ENCODE results near the gene HSD17B1.

HSD17B1 gene

GRCh38 chr17:42526031-42526444, 26.7 kb upstream of the HSD17B1 start:
- Histone ChIP-seq H4K20me1 (ENCODE audit: insufficient read depth) (no peaks in the 10 kb centered on the region), H3K27me3 (ENCODE audit: insufficient read depth, low read depth) (no peaks in the 10 kb centered on the region), H2AFZ (ENCODE audit: low read depth) (no peak overlapping the region), H3K4me2 (no peak overlapping the region), H3K79me2 (ENCODE audit: insufficient read depth, low read depth) (no peaks in the 10 kb centered on the region), H3K27ac (no peak overlapping the region), H3K36me3 (ENCODE audit: insufficient read depth) (no peaks in the 10 kb centered on the region), H3K4me1 (ENCODE audit: low read depth, poor library complexity, severe bottlenecking) (peaks cover 24% of the 10 kb centered on the region), H3K4me3 (IDR thresholded peaks at IDR 0.05; ENCODE audit: insufficient read depth, low read depth, low read length) (no peak overlapping the region), H3K9ac (no peak overlapping the region)
- TF ChIP-seq CTCF (conservative IDR thresholded peaks at IDR 0.05; ENCODE audit: low read depth, low read length) = no peak

- Histone ChIP-seq H3K4me3 (IDR thresholded peaks at IDR 0.05; ENCODE audit: insufficient read depth, low read depth, low read length) (no peak overlapping the region), H3K4me1 (ENCODE audit: low read depth, poor library complexity, severe bottlenecking) (peaks cover 34% of the 10 kb centered on the region), H3K27me3 (ENCODE audit: insufficient read depth, low read depth) (no peaks in the 10 kb centered on the region), H3K9ac (no peak overlapping the region), H3K27ac (no peak overlapping the region), H3K36me3 (ENCODE audit: insufficient read depth) (no peaks in the 10 kb centered on the region), H4K20me1 (ENCODE audit: insufficient read depth) (no peaks in the 10 kb centered on the region), H2AFZ (ENCODE audit: low read depth) (no peak overlapping the region), H3K79me2 (ENCODE audit: insufficient read depth, low read depth) (no peaks in the 10 kb centered on the region), H3K4me2 (no peak overlapping the region)
- TF ChIP-seq CTCF (conservative IDR thresholded peaks at IDR 0.05; ENCODE audit: low read depth, low read length) = no peak
Observed at GRCh38 chr17:42527932-42528331, 24.8 kb upstream of the HSD17B1 start.

- no peaks in the 10 kb centered on the region for H3K27me3 ChIP-seq (ENCODE audit: insufficient read depth, low read depth)
Observed at GRCh38 chr17:42529061-42529460, 23.7 kb upstream of the HSD17B1 start.

GRCh38 chr17:42530952-42531454, 21.7 kb upstream of the HSD17B1 start:
- no peaks in the 10 kb centered on the region for H4K20me1 ChIP-seq (ENCODE audit: insufficient read depth)
- H2AFZ ChIP-seq (ENCODE audit: low read depth) = no peak overlapping the region
- H3K27me3 ChIP-seq (ENCODE audit: insufficient read depth, low read depth) = no peaks in the 10 kb centered on the region
- no peaks in the 10 kb centered on the region for H3K79me2 ChIP-seq (ENCODE audit: insufficient read depth, low read depth)
- no peak overlapping the region for H3K4me3 ChIP-seq (IDR thresholded peaks at IDR 0.05; ENCODE audit: insufficient read depth, low read depth, low read length)
- TF ChIP-seq CTCF (conservative IDR thresholded peaks at IDR 0.05; ENCODE audit: low read depth, low read length) = no peak
- H3K4me2 ChIP-seq = no peak overlapping the region
- no peak overlapping the region for H3K9ac ChIP-seq
- H3K27ac ChIP-seq = no peak overlapping the region
- no peaks in the 10 kb centered on the region for H3K36me3 ChIP-seq (ENCODE audit: insufficient read depth)
- H3K4me1 ChIP-seq (ENCODE audit: low read depth, poor library complexity, severe bottlenecking) = peaks cover 42% of the 10 kb centered on the region

More at GRCh38 chr17:42529061-42529460, 23.7 kb upstream of the HSD17B1 start:
- H3K4me2 ChIP-seq = no peak overlapping the region
- H2AFZ ChIP-seq (ENCODE audit: low read depth) = no peak overlapping the region
- H3K27ac ChIP-seq = no peak overlapping the region
- H3K4me1 ChIP-seq (ENCODE audit: low read depth, poor library complexity, severe bottlenecking) = peaks cover 35% of the 10 kb centered on the region
- no peaks in the 10 kb centered on the region for H4K20me1 ChIP-seq (ENCODE audit: insufficient read depth)
- H3K4me3 ChIP-seq (IDR thresholded peaks at IDR 0.05; ENCODE audit: insufficient read depth, low read depth, low read length) = no peak overlapping the region
- no peaks in the 10 kb centered on the region for H3K36me3 ChIP-seq (ENCODE audit: insufficient read depth)
- no peak overlapping the region for H3K9ac ChIP-seq
- TF ChIP-seq CTCF (conservative IDR thresholded peaks at IDR 0.05; ENCODE audit: low read depth, low read length) = no peak
- H3K79me2 ChIP-seq (ENCODE audit: insufficient read depth, low read depth) = no peaks in the 10 kb centered on the region
